HG03039 (cell line): Measurements from ENCODE around the gene GAK.
A peak's percentile ranks its signal among the peaks of the same experiment; 100 is the strongest.
"Not testable (repeated sequence)": the region's sequence is repeated elsewhere in the genome, so short reads cannot be mapped to it uniquely, and the experiment has no call there.

Experiments
- ATAC-seq: cut with Tn5 transposase; IDR thresholded peaks from one replicate; pipeline ENCODE4 v1.9.1; 2021; ENCODE audit warnings: mild to moderate bottlenecking, moderate library complexity; ENCODE audit not compliant: unreplicated experiment

GAK gene

DNA sequence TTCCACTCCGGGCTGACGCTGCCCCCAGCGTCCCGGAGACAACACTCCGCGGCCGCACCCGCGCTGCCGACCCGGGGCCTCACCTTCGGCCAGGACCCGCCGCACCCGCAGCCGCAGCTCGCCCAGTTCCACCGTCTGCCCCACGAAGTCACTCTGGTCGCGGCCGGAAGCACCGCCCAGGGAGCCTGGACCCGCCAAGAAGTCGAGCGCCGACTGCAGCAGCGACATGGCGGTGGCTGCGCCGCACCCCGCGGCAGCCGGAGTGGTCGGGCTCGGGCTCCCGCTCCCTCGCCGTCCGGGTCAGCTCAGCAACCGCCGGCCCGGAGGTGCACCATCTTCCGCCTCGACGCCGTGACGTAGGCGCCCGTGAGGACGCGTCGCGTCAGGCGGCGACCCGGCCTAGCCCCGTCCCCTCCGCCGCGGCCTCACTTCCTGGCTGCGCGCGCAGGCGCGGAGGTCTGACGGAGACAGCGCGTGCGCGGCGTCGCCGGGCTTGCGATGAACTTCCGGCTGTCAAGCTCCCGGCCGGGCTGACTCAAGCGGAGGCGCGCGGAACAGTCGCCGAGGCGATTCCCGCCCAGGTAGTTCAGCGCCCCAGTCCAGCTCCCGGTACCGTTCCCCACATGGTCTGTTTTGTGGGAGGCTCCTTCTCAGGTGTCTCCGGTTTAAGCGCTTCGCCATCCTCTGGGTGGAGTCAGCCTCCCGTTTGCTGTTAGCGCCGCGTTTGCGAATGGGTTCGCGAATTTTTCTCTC is at the start of gene GAK, which contains the start of gene TMEM175:
Gene GAK (minus strand): TSS at position 357 of the 753 bp plus-strand sequence. CDS start 129 bp downstream, at position 228.
Gene TMEM175 (plus strand): TSS at position 501 of the 753 bp plus-strand sequence. CDS start 15,280 bp downstream, outside the sequence.
- peak; percentile 86 for ATAC-seq

DNA sequence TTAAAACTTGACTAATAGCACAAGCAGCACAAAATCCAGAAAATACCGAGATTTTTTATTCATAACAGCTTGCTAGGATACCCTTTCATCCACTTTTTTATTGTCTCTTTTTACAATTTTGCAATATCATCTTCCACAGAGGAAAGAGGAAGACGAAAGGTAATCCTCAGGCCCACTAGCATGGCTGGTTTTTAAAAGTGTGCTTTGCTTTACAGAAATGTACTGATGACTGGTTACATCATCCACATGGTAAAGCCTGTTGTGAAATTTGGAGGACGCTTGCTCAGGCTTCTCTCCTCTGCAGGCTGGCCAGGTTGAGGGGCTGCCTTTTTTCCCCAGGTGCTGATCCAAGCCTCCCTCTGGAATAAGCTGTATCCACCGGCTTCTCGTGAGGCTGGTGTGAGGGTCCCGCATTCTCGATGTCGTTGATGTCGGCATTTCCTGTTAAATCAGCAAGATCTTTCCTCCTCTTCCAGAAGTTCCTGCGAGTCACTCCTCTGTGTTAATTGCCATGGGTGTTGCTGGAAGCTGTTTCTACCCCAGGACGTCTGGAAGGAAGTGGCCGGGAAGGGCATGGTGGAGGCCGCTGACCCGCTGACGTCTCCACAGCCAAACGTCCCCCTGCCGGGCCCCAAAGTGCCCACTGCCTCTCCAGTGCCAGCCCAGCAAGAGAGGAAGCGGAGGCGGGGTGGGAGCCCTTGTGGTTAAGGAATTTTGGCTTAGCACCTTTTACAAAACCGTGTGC is 47.0 kb upstream of the GAK start:
- ATAC-seq = no peak

DNA sequence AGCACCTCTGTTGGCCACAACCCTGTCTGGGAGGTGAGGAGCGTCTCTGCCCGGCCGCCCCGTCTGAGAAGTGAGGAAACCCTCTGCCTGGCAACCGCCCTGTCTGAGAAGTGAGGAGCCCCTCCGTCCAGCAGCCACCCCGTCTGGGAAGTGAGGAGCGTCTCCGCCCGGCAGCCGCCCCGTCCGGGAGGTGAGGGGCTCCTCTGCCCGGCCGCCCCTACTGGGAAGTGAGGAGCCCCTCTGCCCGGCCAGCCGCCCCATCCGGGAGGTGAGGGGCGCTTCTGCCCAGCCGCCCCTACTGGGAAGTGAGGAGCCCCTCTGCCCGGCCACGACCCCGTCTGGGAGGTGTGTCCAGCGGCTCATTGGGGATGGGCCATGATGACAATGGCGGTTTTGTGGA is 43.9 kb upstream of the GAK start:
- ATAC-seq = not testable (repeated sequence)

DNA sequence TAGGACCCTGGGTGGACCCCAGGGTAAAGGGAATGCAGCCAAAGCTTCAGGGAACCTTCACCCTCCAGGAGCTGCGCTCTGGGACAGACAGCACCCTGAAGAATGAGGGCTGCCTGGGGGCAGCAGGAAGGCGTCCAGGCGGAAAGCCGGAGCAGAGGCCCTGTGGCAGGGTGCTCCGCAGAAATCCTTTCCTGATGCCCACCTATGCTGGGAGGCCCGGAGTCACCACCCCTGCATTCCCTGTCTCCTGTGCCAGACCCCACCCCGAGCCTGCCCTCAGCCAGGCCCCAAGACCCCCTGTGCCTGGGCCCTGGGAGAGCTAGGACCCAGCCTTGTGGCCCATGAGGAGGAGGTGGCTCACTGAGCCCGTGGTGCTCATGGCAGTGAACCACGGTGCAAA is 42.6 kb upstream of the GAK start:
- ATAC-seq = no peak

DNA sequence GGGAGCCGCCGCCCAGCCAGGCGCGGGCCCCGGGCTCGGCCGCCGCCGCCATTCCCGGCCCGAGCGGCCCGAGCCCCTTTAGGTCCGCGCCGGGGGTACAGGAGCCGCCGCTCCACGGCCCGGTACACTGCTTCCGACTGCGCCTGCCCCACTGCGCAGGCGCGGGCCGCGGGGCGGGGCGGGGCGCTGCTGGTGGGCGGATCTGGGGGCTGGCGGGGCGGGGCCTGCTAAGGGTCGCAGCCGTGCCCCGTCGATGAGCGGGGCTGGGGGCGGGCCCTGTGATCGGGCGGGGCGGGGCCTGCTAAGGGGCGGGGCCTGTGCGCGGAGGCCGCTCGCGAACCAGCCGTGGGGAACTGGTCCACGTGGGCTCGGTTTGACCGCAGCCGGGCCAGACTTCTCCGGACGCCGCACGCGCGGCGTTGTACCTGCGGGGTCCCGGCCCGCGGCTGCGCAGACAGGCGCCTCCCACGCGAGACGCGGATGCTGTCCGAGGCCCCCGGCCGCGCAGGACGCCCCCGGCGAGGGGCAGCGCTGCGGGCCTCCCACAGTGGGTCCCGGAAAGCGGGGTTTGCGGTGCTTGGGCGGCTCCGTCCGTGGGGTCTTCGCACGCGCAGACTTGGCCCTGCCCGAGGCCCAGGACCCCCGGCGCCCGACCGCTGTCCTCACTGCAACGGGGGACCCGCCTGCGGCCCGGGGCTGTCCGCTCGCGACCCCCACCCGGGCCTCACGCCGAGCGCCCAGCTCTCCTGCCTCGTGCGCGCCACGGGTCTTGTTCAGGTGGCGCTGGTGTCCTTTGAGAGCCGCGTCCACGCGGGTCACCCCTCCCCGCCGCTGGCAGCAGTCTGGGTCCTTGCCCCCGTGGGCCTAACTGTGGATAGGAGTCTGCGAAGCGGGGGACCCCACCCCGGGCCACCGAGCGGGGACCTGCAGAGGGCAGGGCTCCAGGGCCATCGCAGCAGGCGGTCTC is 41.6 kb upstream of the GAK start, which contains the start of gene DGKQ:
Gene DGKQ (minus strand): TSS at position 139 of the 967 bp plus-strand sequence. CDS start 87 bp downstream, at position 52.
- ATAC-seq = peak; percentile 65

DNA sequence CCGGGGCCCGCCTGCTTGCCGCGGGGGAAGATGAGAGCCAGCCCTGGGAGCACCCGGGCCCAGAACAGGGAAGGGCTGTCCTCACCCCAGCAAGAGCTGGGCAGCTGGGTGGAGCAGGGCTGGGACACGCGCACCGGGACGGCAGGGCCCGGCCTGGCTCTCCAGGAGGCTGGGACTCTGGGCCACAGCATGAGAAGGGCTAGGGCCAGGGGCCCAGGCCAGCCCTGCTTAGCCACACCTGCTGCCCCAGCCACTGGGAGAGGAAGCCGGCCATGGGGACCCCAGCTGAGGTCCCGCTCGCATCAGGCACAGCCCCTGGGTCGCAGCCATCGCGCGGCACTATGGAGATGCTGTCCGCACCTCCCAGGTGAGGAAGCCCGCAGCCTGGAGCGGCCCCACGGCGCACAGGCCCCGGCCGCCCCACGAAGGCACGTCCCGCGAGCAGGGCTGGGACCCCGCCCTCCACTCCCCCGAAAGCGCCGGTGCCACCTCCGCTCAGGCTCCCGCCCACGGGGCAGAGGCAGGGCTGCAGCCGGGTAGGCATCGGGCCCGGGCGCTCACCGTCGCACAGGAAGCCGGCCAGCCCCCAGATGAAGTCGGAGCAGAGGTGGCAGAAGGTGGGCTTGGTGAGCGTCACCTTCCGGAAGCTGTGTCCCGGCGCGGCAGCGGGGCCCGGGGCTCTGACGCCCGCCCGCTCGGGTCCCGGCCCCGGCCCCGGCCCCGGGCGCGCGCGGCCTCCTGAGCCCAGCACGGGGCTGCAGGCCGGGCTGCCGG is 40.7 kb upstream of the GAK start:
- ATAC-seq = peak; percentile 21

DNA sequence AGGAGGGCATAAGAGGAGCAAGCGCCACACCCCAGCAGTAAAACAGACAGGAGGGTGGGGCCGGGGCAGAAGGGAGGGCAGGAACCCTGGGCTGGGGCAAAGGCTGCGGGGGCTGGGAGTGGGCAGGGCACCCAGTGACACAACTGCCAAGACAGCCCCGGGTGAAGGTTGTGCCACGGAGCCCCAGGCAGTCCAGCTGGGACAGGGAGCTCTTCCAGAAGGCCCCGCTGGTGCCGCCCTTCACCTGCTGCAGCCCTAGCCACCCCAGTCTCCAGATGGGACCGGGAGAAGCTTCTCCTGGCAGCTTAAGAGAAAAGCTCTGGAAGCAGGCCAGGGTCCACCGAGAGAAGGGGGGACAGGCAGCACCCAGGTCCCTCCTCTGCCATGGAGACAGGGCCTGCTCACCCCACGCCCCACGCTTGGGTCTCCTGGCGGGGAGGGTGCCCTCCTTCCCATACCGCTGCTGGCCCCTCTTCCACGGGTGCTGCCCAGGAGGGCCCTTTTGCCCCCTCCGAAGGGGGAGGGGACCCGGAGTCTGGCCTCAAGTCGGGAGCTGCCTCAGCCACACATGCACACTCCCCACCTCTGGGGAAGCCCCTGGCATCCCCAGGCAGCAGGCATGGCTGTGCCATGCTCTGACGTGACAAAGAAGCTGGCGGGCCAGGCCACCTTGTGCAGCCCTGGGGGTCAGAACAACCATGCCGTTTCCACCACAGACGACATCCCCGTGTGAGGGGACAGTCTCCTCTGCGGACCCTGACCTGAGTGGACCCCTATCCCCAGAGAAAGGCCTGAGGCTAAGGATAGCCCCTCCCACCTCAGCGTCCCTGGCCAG is 39.8 kb upstream of the GAK start:
- no peak for ATAC-seq

DNA sequence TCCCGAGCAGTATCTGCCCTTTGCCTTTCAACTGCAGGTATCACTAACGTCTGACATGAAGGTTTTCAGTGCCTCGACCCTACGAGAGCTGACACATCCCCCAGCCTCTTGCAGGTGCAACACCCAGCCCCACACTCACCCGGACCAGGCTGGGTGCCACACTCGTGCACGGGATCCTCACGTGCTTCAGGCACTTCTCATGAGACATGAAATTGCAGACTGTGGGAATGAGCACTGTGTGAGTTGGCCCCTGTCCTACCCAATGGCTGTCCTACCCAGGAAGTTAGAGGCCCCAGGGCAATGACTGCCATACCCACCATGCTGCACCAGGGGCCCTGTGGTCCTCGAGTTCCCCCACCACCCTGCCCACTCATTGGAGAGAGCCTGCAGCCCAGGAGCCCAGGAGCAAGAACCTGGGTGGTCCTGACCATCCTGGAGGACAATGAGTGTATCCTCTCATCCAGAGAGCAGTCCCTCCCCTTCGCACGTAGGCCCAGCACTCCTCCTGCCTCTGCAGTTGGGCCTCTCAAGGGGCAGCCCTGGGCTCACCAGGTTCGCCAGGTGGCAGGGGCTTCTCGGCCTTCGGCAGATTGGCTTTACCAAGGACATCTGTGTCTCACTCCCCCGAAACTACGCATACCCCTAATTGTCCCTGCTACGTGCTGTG is 38.9 kb upstream of the GAK start:
- no peak for ATAC-seq

DNA sequence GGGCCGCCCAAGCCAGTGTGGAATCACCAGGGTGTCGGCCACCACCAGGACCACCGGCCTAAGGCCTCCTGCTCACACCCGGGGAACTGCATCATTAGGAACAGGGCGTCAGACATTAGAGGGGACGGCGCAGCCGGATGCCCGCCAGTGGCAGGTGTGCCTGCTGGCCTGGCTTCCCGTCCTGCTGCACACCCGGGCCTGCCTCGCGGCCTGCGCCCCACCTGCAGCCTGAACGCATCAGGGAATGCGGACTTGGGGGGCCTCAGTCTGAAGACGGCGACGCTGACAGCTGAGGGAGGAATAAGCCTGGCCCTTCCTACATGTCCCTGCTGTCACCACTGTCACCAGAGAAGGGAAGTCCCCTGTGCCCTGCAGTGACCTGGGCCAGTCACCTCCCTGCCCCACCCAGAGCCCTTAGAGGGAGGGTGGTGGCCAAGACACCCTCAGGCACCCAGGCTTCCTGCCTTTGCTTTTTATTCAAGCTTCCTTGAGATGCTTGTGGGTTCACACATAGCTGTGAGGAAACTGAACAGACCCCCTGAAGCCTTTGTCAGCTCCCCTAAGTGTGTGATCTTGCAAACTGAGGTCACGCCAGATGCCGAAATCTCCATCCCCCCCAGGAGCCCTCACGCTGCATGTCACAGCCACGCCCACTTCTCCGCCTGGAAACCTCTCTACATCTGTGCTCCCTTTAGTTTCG is 38.1 kb upstream of the GAK start:
- no peak for ATAC-seq

DNA sequence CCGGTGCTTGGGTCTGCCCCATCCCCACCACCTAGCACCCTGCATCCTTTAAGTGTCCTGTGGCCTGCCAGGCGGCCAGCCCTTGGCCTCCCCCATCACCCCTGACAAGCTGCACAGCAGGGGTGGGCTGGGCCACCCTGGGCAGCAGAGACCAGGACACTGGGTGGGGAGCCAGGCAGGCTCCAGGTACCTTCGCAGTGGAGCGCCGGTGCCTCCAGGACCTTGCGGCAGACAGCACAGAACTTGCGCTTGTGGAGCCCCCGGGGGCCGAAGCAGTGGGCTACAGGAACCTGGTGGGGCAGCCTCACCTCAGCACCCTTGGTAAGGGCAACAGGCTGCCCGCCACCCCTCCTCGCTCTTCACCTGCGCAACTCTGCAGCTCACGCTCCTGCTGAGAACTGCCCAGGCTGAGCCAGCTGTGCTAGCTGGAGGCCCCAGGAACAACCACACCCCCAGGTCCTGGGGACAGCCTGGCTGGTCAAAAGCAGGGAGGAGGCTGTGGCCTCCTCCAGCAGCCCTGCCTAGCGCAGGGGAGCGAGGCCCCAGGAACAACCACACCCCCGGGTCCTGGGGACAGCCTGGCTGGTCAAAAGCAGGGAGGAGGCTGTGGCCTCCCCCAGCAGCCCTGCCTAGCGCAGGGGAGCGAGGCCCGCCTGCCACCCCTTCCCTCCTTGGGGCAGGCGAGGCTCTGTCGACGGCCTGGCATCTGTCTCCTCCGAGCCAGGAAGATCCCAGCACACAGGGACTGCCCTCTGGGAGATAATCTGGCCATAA is 36.7 kb upstream of the GAK start:
- ATAC-seq = no peak

DNA sequence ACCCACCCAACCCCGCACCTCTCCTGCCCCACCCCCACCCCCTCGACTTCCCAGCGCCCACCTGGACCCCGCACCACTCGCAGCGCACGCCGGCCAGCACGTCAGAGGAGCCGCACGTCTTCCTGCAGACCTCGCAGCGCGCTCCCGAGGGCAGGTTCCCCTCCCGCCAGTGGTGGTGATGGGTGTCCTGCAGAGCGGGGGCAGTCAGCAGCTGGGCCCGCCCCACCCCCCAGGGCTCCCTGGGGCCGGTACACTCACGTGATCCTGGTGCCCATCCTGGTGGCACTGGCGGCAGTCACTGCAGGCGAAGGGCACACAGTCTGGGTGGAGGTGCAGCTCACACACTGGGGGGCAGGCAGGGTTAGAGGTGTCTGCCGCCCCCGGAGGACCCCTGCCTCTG is 36.1 kb upstream of the GAK start:
- ATAC-seq = no peak

DNA sequence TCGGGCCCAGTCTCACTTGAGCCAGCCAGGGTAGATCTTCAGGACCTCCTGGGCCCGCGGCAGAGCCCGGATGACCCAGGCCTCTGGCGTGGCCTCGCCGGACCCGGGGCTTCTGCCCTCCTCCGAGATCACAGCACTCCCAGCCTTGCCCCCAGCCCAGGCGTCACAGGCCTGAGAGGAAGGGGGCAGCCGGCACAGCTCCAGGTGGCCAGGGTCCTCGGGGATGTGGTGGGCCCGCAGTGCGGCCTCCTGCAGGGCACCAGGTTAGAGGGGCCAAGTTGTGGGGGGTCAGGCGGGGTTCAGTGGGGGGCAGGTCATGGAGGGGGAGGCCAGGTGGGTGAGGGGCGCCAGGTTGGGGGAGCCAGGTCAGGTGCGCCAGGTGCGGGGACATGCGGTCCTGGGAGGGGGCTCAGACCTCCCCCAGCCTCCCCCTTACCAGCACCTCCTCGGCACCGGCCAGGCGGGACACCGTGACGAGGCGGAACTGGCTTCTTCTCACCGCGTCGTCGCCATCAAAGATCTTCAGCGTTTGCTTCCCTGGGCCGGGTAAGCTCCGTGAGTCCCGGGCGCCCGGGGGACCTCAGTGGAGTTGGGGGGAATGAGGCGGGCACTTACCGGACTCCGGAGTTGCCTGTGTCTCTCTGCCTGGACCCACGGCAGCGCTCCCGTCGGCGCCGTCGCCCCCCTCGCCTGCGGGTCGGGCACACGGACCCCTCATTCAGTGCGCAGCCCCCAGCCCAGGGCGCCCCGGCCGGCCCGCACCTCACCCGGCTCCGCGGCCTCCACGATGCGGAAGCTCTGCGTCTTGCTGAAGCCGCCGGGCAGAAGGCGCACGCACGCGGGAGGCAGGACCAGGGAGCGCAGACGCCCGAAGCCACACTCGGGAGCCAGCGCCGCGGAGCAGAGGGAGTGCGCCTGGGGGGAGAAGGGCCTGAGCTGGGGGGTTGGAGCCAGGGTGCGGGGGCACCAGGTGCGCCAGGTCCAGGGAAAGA is 35.3 kb upstream of the GAK start:
- no peak for ATAC-seq

DNA sequence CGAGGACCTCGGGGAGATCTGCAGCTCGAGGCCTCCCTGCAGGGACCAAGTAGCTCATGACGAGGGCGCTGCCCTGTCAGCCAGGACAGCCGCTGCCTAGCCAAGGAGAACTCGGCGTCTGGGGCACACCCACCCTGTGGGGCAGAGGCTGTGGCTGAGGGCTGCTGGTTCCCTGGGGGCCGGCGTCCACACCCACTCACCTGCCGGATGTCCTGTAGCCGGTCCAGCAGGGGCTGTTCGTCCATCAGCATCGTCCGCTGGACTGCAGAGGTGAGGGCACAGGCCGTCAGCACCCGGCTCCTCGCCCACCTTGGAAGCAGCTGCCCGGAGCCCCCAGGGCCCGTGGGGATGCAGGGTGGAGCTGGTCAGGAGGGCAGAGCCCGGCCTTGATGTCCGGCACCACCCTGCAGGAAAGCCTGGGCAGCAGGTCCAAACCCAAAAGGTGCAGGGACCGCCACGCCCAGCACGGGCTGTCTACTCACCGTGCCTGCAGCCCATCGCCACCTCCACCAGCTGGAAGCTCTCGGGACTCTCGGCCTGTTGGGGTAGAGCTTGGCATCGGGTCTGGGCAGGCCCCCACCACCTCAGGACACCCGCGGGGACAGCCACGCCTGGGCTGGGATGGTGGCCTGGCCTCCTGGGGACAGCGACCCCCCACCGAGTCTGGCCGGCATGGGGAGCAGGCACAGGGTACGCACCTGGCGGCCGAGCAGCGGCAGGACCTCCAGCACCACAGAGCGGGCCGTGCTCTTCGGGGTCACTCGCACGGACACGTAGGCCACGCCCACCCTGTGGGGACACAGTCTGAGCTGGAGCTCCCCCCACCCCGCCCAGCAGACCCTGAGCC is 34.4 kb upstream of the GAK start:
- no peak for ATAC-seq

DNA sequence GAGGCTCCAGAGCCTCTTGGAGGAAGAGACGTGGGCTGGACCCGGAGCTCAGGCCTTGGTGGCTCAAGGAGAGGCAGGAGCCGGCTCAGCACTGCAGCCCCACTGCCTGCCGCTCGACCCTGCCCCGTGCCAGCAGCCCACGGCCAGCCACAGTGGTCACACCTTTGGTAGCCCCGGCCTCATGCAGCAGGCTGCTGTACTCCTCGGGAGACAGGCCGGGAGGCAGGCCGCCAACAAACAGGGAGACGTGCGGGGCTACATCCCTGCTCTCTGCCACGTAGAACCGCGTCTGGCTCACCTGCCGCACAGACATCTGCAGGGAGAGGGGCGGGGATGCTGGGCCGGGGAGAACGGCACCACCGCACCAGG is 33.6 kb upstream of the GAK start:
- no peak for ATAC-seq

DNA sequence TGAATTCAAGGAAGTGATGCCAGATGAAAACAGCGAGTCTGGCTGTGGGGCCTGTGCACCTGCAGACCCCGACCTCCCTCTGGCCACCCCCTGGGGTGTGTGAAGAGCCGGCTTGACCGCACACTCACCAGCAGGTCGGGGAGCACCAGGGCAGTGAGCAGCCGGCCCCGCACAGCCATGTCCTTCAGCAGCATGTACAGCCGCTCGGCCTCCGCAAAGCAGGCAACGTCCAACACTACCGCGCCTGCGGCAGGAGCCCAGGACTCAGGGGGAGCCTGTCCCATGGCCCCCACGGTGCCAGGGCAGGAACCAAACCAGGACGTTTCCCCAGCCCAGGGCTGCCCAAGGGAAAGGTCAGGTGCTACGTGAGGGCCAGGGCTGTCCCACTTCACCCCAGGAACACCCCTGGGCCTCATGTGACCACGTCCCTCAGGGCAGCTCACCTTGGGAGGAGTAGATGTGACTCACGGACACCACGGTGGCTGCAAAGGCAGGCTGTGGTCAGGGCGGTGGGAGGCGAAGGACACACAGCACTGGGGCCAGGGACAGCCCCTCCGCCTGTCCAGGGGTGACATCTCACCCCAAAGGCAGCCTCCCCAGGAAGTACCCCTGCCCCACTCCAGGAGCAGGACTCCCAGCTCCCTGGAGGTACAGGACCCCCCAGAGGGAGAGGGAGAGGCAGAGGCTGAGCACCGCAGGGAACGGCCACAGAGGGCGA is 33.1 kb upstream of the GAK start:
- no peak for ATAC-seq
